NCI-H69 (cell line): ENCODE results near the gene PTPRT.

ENCODE experiments used
- DNase-seq: peaks from one replicate; lab custom pipeline; 2025; lab: John Stamatoyannopoulos, UW

Gene PTPRT

GRCh38 chr20:43119720-43120119 is 70.0 kb downstream of the PTPRT start:
- no peak for DNase-seq

GRCh38 chr20:43102394-43102793 is 87.3 kb downstream of the PTPRT start:
- DNase-seq, result no peak

GRCh38 chr20:43096931-43097260 is 92.8 kb downstream of the PTPRT start:
- no peak for DNase-seq

GRCh38 chr20:43096126-43096930 is 93.4 kb downstream of the PTPRT start:
- no peak for DNase-seq

GRCh38 chr20:43095034-43095433 is 94.7 kb downstream of the PTPRT start:
- no peak for DNase-seq

- no peak for DNase-seq
Measured at GRCh38 chr20:43092386-43093088, 97.2 kb downstream of the PTPRT start.

GRCh38 chr20:43068482-43068881 is 121.2 kb downstream of the PTPRT start:
- no peak for DNase-seq

GRCh38 chr20:43066125-43066524 is 123.6 kb downstream of the PTPRT start:
- DNase-seq, result no peak

- DNase-seq, result no peak
Measured at GRCh38 chr20:43065299-43065698, 124.4 kb downstream of the PTPRT start.

GRCh38 chr20:43058077-43058476 is 131.6 kb downstream of the PTPRT start:
- no peak for DNase-seq

- no peak for DNase-seq
Measured at GRCh38 chr20:43057317-43057716, 132.4 kb downstream of the PTPRT start.

- no peak for DNase-seq
Measured at GRCh38 chr20:43055181-43055884, 134.4 kb downstream of the PTPRT start.

- no peak for DNase-seq
Measured at GRCh38 chr20:43052532-43052931, 137.2 kb downstream of the PTPRT start.

GRCh38 chr20:43046966-43047365 is 142.7 kb downstream of the PTPRT start:
- no peak for DNase-seq

- DNase-seq, result no peak
Measured at GRCh38 chr20:43043887-43044286, 145.8 kb downstream of the PTPRT start.

- no peak for DNase-seq
Measured at GRCh38 chr20:43040427-43040826, 149.3 kb downstream of the PTPRT start.

GRCh38 chr20:43037605-43038309 is 151.9 kb downstream of the PTPRT start:
- no peak for DNase-seq

GRCh38 chr20:43034981-43035724 is 154.6 kb downstream of the PTPRT start:
- no peak for DNase-seq

- no peak for DNase-seq
Measured at GRCh38 chr20:43032459-43032858, 157.2 kb downstream of the PTPRT start.

GRCh38 chr20:43029176-43029575 is 160.5 kb downstream of the PTPRT start:
- DNase-seq, result no peak

GRCh38 chr20:43028470-43028869 is 161.2 kb downstream of the PTPRT start:
- DNase-seq, result no peak

GRCh38 chr20:43023836-43024235 is 165.9 kb downstream of the PTPRT start:
- no peak for DNase-seq
